HG02884 (cell line): Measurements from ENCODE around the gene CSF1.
"Not testable (repeated sequence)": the region's sequence is repeated elsewhere in the genome, so short reads cannot be mapped to it uniquely, and the experiment has no call there.

Experiments
- ATAC-seq: cut with Tn5 transposase; IDR thresholded peaks from one replicate; pipeline ENCODE4 v1.9.1; 2021; ENCODE audit warnings: mild to moderate bottlenecking, moderate library complexity; ENCODE audit not compliant: unreplicated experiment

Gene CSF1

GRCh38 chr1:109933856-109934711, 23.4 kb downstream of the CSF1 start:
- no peak for ATAC-seq

- ATAC-seq, result no peak
Observed at GRCh38 chr1:109935451-109935900, 24.8 kb downstream of the CSF1 start.

DNA sequence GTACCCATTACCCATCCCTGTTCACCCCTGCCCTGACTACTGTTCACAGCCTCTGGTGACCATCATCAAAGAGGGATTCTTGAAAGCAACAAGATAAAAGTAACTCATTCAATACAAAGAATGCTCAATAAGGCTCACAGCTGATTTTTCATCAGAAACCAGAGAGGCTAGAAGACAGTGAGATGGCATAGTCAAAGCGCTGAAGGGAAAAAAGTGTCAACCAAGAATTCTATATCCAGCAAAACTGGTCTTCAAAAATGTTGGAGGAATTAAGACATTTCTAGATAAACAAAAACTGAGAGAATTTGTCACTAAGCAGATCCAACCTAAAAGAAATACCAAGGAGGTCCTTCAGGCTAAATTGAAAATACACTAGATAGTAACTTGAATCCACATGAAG, 27.1 kb downstream of the CSF1 start:
- no peak for ATAC-seq

DNA sequence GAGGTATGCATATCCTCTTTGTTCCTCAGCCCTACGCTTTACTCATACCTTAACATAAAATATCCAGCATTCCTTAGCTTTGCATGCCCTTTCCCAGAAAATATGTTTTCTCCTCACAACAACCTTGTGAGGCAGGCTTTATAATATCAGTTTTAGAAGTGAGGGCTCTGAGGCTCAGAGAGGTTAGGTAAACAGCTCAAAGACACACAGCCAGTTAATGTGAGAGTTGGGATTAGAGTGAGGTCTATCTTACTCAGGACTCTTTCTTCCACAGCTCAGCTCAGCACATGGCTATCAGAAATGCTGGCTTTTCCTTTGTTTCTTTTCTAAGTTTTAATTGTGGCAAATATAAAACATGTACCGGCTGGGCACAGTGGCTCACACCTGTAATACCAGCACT, 27.9 kb downstream of the CSF1 start:
- ATAC-seq, result no peak

DNA sequence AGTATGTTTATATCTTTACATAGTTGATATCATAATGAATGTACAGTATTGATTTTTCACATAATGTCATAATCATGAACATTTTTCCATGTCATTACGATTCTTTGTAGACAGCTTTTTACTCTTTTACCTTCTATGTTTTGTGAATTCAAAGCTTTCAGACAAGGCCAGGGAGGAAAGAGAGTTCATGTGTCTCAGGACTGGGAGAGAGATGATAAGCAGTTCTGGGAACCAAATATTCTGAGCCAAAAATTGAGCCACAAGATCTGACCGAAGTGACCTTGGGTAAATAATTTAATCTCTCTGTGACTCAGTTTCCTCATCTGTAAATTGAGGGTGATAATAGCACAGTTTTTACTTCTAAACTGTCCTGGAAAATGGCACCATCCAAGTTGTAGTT, 31.8 kb downstream of the CSF1 start:
- no peak for ATAC-seq

DNA sequence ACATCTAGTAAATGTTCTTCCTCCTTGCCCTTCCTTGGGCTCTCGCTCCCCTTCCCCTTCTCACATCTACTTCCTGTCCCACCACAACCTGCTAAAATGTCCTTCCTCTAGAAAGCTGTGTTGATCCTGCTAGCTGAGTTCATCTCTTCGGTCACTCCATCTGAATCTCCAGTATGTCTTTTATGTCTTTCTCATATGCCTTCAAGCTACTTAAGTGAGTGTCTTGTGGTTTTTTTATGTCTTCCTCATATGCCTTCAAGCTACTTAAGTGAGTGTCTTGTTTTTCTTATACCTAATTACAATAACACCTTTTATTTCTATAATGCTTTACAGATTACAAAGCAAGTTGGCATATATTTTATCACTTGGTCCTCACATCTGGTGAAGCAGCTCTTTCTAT, 33.9 kb downstream of the CSF1 start:
- ATAC-seq, result no peak

DNA sequence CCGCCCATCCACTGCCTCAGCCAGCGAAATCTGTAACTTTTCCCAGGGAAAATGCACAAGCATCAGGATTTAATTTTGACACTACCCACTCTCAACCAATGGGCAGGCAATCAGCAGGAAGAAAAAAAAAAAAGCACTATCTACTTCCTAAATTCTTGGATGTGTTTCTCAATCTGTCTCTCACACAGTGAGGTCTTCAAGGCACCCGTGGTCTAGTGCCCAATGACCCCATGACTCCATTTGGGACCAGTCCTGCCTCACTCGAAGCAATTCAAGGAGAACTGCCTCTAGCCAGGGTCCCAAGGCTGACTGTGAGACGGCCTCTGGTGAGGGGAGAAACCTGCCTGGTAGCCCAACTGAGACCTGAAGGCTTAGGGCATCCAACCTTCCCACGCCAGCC, 35.9 kb downstream of the CSF1 start:
- ATAC-seq, result no peak

DNA sequence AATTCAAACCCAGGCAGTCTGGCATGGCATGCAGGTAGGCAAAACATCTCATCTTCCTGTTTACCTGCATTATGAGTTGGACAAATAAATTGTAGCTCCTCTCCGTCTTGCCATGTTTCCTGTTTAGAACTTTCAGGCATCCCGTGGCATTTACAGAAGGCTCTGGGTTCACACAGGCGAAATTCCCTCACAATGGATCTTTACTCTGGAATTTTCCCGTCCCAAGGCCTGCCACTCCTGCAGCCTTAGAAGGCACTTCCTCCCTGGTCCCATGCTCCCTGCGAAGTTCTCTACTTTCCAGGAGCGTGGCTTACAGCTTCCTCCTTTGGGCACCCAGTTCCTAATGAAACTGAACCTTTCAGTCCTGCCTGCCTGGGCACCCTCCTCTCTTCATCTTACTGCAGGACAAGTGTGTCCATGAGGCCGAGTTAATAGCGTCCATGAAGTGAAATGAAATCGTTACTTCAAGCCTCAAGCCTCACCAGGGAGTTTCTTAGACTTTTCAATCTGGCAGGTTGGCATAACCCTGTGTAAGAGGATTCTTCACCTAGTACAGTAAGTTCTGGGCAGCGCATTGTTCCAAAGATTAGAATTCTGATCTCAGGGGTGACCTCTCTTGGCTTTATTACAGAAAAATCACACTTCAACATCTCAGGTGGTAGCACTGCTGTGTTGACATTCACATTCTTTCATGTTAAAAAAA, 37.1 kb downstream of the CSF1 start:
- no peak for ATAC-seq

DNA sequence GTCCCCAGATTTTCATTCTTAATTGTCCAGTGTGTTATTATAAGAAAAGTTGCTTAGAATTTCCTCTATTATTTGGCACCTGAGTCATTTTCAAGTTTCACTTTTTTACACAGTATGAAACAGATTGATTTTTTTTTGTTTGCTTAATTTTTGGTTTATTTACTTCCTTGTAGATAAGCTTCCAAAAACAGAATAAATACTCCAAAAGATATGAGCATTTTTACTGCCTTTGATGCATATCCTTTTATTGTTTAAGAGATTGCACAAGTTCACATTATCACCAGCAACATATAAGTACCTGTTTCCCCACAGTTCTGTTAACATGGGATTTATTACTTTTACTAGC, 37.6 kb downstream of the CSF1 start:
- ATAC-seq, result no peak

GRCh38 chr1:109950038-109950437, 39.4 kb downstream of the CSF1 start:
- ATAC-seq, result no peak

GRCh38 chr1:109950509-109950908, 39.9 kb downstream of the CSF1 start:
- no peak for ATAC-seq

DNA sequence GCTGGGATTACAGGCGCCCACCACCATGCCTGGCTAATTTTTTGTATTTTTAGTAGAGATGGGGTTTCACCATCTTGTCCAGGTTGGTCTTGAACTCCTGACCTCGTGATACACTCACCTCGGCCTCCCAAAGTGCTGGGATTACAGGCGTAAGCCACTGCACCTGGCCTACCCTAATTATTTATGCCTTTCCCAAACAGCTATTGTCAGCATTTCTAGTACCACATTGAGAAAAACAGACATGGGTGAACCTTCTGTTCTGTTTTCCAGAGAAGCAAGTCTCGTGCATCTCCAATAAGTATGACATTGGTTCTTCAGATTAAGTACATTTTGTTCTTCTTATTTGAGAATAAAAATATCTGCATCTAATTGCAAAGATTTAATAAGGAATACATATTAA, 40.9 kb downstream of the CSF1 start:
- ATAC-seq, result not testable (repeated sequence)

GRCh38 chr1:109954041-109954512, 43.4 kb downstream of the CSF1 start:
- ATAC-seq, result no peak

DNA sequence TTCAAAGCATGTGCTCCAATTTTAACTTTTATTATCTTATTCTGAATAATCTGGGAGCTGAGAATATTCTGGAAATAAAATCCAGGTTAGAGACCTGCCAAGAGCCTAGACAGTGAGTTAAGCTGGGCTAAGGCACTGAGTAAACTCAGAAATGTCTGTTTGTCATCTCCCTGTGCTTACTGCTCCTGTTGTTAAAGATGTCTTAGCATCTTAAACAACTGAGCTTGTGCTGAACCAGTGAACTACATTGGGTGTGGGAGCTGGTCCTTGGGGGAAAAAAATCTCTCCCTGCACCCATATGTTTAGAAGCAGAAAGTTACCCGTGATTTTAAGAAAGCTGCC, 49.0 kb downstream of the CSF1 start:
- no peak for ATAC-seq

- ATAC-seq, result no peak
Observed at GRCh38 chr1:109959974-109960744, 49.5 kb downstream of the CSF1 start.

DNA sequence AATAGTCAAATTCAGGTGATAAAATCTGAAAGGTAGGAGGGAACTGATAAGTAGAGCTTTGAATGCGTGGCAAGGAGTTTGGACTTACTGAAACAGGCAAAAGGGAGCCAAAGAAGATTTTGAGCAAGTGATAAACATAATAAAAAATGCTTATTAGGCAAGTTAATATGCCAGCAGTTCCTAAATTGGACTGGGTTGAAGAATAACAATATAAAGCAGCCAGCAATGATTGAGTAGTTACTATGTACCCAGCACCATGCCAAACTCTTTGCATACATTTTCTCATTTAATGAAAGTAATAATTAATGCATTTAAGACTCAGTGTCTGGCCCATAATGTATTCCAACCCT, 50.1 kb downstream of the CSF1 start:
- no peak for ATAC-seq

GRCh38 chr1:109963864-109964263, 53.2 kb downstream of the CSF1 start:
- no peak for ATAC-seq

GRCh38 chr1:109969146-109969829, 58.6 kb downstream of the CSF1 start:
- no peak for ATAC-seq

DNA sequence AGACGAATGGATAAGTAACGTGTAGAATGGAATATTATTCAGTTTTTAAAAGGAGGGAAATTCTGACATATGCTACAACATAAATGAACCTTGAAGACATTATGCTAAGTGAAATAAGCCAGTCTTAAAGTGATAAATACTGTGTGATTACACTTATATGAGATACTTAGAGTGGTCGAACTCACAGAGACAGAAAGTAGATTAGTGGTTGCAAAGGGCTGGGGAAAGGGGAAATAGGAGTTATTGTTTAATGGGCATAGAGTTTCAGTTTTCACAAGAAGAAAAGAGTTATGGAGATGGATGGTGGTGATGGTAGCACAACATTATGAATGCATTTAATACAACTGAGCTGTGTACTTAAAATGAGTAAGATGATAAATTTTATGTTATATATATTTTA, 59.3 kb downstream of the CSF1 start:
- ATAC-seq, result no peak

DNA sequence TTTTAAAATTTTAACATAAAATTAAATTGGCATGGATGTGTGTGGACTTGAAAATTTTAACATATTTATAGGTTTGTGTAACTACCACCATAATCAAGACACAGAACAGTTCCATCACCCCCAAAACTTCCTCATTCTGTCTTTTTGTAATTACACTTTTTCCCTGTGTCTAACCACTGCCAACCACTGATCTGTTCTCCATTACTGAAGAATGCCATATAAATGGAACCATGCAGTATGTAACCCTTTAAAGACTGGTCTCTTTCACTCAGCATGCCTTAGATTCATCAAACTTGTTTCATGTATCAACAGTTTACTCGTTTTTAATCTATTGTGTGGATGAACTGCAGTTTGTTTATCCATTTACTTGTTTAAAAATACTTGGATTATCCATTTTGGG, 60.9 kb downstream of the CSF1 start:
- ATAC-seq, result no peak

- ATAC-seq, result no peak
Observed at GRCh38 chr1:109974191-109974590, 63.5 kb downstream of the CSF1 start.
